GM12878 (cell line): ENCODE data around the gene SHISA9. TPM values are rescaled to one million over a fixed set of nuclear protein-coding genes. Genes with fewer than 3 reads are reported as not detected.

Experiments used
- BCL11A ChIP-seq: IDR thresholded peaks from 2 replicates; pipeline ENCODE4 v1.6.1; 2011; ENCODE audit warnings: low read depth, low read length
- CBFB ChIP-seq: IDR thresholded peaks from 2 replicates; pipeline ENCODE4 v1.6.1; 2016; ENCODE audit warnings: antibody characterized with exemption, low read depth
- HDAC6 ChIP-seq: fragments of 200-600 bp; sonication (generic); IDR thresholded peaks from one replicate; pipeline ENCODE4 v1.8.0; 2017; ENCODE audit warnings: antibody characterized with exemption; ENCODE audit not compliant: unreplicated experiment
- JUNB ChIP-seq: IDR thresholded peaks from 2 replicates; pipeline ENCODE4 v1.6.1; 2016; ENCODE audit warnings: antibody characterized with exemption, mild to moderate bottlenecking
- JUND ChIP-seq: IDR thresholded peaks from 2 replicates; pipeline ENCODE4 v1.6.1; 2012; ENCODE audit warnings: low read depth, mild to moderate bottlenecking, low read length, improper control_type of control experiment, moderate library complexity
- WRNIP1 ChIP-seq: IDR thresholded peaks from 2 replicates; pipeline ENCODE4 v1.6.1; 2011; ENCODE audit warnings: low read depth, low read length, improper control_type of control experiment, borderline replicate concordance
- polyA plus RNA-seq, 11 experiments: library from polyadenylated mRNA; depleted of rRNA in 4 of 11; unstranded in 6 of 11; stranded (reverse) in 5 of 11; fragments of >200 nt; fragmentation: Nextera tagmentation in 4 of 11; fragmentation: Illumina TruSeq in 1 of 11; extraction: Ambion mirVana in 4 of 11; extraction: Trizol in 1 of 11; gene quantifications; 1 replicate in 1 of 11; 2 replicates in 10 of 11; pipeline versions ENCODE4 v1.2.1 to v1.2.3, GENCODE V29; 2011 to 2016; ENCODE audit warnings: inconsistent platforms in 2 of 11, missing spikeins in 2 of 11, low read depth in 1 of 11
- total RNA-seq, 4 experiments: library from RNA; depleted of rRNA in 3 of 4; stranded (reverse); fragments of >200 nt in 3 of 4; fragmentation: Illumina TruSeq in 1 of 4; extraction: Trizol in 1 of 4; gene quantifications; 2 replicates each; pipeline versions ENCODE4 v1.2.1 to v1.2.3, GENCODE V29; 2013 to 2021
- TF ChIP-seq, protein P1 (sequence below): fragments of 450-650 bp; IDR thresholded peaks from 2 replicates; pipeline ENCODE4 v1.6.1; 2018; ENCODE audit warnings: mild to moderate bottlenecking, low read depth, moderate library complexity; ENCODE audit not compliant: partially characterized antibody
- TF ChIP-seq, protein P2 (sequence below): fragments of 150-350 bp; IDR thresholded peaks from 2 replicates; pipeline ENCODE4 v1.6.1; 2016; ENCODE audit warnings: low read depth, low read length
- TF ChIP-seq, protein P3 (sequence below): fragments of 450-650 bp; IDR thresholded peaks from 2 replicates; pipeline ENCODE4 v1.6.1; 2017; ENCODE audit warnings: mild to moderate bottlenecking, low read depth, inconsistent platforms; ENCODE audit not compliant: poor library complexity, severe bottlenecking
- TF ChIP-seq, protein P4 (sequence below): fragments of 450-650 bp; IDR thresholded peaks from 2 replicates; pipeline ENCODE4 v1.6.1; 2016; ENCODE audit warnings: mild to moderate bottlenecking

Gene SHISA9
- total and polyA plus RNA-seq, 10 of the 15 experiments (the other 5 are each of a cell fraction or from before 2014, with no cell fraction given) = 0.03 to 25.5 (median 0.07) TPM

DNA sequence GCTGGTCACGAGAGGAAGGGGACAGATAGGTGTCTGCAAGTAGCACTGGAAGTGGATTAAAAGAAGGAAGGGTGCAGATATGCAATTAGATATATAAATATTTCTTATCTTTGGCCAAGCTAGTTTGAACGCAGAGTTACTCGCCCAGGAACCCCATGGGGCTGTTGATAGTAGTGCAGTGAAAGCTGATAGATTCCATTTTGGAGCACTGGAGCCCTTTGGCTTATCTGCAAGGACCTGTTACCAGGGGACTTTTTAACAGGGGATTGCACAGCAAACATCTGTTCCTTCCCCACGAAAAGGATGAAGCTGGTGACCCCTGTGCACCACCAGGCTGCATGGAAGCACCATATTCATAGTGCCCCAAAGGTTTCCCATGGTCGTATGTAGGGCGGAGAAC, 218.7 kb downstream of the SHISA9 start (continued):
- TF ChIP-seq, protein P1, sequence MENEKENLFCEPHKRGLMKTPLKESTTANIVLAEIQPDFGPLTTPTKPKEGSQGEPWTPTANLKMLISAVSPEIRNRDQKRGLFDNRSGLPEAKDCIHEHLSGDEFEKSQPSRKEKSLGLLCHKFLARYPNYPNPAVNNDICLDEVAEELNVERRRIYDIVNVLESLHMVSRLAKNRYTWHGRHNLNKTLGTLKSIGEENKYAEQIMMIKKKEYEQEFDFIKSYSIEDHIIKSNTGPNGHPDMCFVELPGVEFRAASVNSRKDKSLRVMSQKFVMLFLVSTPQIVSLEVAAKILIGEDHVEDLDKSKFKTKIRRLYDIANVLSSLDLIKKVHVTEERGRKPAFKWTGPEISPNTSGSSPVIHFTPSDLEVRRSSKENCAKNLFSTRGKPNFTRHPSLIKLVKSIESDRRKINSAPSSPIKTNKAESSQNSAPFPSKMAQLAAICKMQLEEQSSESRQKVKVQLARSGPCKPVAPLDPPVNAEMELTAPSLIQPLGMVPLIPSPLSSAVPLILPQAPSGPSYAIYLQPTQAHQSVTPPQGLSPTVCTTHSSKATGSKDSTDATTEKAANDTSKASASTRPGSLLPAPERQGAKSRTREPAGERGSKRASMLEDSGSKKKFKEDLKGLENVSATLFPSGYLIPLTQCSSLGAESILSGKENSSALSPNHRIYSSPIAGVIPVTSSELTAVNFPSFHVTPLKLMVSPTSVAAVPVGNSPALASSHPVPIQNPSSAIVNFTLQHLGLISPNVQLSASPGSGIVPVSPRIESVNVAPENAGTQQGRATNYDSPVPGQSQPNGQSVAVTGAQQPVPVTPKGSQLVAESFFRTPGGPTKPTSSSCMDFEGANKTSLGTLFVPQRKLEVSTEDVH = no peak
- no peak for TF ChIP-seq HDAC6
- no peak for TF ChIP-seq CBFB
- no peak for TF ChIP-seq BCL11A
- TF ChIP-seq, protein P2, sequence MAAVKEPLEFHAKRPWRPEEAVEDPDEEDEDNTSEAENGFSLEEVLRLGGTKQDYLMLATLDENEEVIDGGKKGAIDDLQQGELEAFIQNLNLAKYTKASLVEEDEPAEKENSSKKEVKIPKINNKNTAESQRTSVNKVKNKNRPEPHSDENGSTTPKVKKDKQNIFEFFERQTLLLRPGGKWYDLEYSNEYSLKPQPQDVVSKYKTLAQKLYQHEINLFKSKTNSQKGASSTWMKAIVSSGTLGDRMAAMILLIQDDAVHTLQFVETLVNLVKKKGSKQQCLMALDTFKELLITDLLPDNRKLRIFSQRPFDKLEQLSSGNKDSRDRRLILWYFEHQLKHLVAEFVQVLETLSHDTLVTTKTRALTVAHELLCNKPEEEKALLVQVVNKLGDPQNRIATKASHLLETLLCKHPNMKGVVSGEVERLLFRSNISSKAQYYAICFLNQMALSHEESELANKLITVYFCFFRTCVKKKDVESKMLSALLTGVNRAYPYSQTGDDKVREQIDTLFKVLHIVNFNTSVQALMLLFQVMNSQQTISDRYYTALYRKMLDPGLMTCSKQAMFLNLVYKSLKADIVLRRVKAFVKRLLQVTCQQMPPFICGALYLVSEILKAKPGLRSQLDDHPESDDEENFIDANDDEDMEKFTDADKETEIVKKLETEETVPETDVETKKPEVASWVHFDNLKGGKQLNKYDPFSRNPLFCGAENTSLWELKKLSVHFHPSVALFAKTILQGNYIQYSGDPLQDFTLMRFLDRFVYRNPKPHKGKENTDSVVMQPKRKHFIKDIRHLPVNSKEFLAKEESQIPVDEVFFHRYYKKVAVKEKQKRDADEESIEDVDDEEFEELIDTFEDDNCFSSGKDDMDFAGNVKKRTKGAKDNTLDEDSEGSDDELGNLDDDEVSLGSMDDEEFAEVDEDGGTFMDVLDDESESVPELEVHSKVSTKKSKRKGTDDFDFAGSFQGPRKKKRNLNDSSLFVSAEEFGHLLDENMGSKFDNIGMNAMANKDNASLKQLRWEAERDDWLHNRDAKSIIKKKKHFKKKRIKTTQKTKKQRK = no peak
- TF ChIP-seq, protein P3, sequence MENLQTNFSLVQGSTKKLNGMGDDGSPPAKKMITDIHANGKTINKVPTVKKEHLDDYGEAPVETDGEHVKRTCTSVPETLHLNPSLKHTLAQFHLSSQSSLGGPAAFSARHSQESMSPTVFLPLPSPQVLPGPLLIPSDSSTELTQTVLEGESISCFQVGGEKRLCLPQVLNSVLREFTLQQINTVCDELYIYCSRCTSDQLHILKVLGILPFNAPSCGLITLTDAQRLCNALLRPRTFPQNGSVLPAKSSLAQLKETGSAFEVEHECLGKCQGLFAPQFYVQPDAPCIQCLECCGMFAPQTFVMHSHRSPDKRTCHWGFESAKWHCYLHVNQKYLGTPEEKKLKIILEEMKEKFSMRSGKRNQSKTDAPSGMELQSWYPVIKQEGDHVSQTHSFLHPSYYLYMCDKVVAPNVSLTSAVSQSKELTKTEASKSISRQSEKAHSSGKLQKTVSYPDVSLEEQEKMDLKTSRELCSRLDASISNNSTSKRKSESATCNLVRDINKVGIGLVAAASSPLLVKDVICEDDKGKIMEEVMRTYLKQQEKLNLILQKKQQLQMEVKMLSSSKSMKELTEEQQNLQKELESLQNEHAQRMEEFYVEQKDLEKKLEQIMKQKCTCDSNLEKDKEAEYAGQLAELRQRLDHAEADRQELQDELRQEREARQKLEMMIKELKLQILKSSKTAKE = no peak
- TF ChIP-seq JUND = no peak
- no peak for TF ChIP-seq WRNIP1
- TF ChIP-seq, protein P4, sequence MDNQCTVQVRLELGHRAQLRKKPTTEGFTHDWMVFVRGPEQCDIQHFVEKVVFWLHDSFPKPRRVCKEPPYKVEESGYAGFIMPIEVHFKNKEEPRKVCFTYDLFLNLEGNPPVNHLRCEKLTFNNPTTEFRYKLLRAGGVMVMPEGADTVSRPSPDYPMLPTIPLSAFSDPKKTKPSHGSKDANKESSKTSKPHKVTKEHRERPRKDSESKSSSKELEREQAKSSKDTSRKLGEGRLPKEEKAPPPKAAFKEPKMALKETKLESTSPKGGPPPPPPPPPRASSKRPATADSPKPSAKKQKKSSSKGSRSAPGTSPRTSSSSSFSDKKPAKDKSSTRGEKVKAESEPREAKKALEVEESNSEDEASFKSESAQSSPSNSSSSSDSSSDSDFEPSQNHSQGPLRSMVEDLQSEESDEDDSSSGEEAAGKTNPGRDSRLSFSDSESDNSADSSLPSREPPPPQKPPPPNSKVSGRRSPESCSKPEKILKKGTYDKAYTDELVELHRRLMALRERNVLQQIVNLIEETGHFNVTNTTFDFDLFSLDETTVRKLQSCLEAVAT = no peak
- no peak for TF ChIP-seq JUNB
